Uterus (tissue), 2 donors: ENCODE measurements around the gene CD59.

ENCODE experiments used
- POLR2A ChIP-seq, 2 donors: fragments of 450-650 bp; IDR thresholded peaks; one replicate each; pipeline ENCODE4 v1.6.1; 2016; ENCODE audit warnings: antibody characterized with exemption in 2 of 2, mild to moderate bottlenecking in 1 of 2, moderate library complexity in 1 of 2
- TF ChIP-seq, protein P1 (sequence below), 4 experiments: fragments of 200-600 bp in 2 of 4; fragments of 450-650 bp in 2 of 4; sonication (generic) in 2 of 4; IDR thresholded peaks; one replicate each; pipeline ENCODE4 v1.5.1; 2016 to 2019; ENCODE audit warnings: antibody characterized with exemption in 4 of 4, mild to moderate bottlenecking in 2 of 4, moderate library complexity in 1 of 4

DNA sequence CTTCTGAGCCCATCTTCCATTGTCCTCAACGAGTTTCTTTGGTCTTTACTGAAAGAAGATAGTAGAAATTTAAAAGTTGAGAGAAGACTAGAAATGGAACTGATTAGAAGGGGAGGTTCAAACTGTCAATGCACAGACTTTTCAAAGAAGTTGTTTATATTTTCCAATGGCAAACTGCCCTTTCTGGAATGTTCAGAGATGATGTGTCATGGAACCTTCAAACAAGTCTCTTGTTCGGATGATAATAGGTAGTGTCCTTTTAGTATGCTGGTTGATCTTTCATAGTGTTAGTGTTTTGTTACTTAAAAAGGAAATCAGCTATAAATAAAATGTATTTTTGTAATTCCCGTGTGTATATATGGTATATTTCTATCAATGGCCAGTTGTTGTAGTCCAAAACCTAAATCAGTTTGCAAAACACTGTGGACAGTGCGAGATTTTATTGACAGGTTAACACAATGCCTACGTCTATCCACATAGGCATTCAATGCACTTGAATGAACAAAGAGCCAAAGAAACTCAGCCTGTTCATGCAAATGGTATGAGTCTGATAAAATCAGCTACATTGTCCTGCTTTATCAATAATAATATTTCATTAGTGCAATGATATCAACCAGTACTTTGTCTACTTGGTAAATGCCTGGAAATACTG, 66.5 kb downstream of the CD59 start:
- TF ChIP-seq, protein P1, sequence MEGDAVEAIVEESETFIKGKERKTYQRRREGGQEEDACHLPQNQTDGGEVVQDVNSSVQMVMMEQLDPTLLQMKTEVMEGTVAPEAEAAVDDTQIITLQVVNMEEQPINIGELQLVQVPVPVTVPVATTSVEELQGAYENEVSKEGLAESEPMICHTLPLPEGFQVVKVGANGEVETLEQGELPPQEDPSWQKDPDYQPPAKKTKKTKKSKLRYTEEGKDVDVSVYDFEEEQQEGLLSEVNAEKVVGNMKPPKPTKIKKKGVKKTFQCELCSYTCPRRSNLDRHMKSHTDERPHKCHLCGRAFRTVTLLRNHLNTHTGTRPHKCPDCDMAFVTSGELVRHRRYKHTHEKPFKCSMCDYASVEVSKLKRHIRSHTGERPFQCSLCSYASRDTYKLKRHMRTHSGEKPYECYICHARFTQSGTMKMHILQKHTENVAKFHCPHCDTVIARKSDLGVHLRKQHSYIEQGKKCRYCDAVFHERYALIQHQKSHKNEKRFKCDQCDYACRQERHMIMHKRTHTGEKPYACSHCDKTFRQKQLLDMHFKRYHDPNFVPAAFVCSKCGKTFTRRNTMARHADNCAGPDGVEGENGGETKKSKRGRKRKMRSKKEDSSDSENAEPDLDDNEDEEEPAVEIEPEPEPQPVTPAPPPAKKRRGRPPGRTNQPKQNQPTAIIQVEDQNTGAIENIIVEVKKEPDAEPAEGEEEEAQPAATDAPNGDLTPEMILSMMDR (IDR thresholded peaks at IDR 0.05) = no peak
- no peak for TF ChIP-seq POLR2A (IDR thresholded peaks at IDR 0.05)
